ENCODE measurements around the gene NNT. TPM values are rescaled to one million over a fixed set of nuclear protein-coding genes. Genes with fewer than 3 reads are reported as not detected.

The NNT gene
- total and polyA plus RNA-seq, 9 of the 15 experiments (the other 6 are each of a cell fraction or from before 2014, with no cell fraction given), result 21.9 to 68.6 (median 42.2) TPM

DNA sequence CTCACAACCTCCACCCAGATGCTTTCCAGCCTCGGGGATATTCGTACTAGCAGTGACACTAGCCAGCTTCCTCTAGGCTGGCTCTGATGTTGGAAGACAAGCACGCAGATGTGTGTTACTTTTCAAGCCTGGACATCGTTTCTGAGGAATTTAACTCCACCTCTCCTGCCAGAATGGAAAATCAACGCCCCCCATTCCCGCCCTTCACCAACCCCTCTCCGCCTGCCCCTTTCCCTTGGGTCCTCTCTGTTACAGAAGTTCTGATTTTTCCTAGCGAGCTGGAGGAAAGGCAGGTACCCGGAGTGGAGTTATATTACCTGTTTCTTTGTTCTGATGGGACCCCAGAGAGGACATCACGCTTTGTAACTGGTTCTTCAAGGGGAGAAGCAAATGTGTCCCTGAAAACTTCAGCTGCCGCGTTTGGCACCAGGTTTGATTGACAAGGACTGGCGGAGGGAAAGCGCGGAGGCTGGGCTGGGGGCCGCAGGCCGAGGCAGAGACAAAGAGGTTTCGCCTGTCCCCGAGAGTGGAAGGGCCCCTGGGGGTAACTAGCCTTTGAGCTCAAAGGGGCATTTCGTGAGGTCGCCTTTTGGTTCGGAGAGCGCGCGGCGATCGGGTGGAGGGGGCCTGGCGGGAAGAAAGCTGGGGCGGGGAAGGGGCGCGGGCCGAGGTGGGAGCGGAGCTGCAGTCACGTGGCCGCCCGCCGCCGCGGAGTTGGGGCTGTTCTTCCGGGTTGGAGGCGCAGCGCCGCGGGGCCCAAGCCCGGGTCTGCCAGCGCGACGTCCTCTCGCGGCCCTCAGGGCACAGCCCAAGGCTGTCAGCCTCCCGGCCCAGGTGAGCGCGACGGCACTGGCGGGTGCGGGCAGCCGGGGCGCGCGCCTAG is at the start of gene NNT (continued):
- TF ChIP-seq ZNF133 (CRISPR knock-in tag; IDR thresholded peaks at IDR 0.05), result no peak
- TF ChIP-seq, protein P1, sequence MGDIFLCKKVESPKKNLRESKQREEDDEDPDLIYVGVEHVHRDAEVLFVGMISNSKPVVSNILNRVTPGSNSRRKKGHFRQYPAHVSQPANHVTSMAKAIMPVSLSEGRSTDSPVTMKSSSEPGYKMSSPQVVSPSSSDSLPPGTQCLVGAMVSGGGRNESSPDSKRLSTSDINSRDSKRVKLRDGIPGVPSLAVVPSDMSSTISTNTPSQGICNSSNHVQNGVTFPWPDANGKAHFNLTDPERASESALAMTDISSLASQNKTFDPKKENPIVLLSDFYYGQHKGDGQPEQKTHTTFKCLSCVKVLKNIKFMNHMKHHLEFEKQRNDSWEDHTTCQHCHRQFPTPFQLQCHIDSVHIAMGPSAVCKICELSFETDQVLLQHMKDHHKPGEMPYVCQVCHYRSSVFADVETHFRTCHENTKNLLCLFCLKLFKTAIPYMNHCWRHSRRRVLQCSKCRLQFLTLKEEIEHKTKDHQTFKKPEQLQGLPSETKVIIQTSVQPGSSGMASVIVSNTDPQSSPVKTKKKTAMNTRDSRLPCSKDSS (IDR thresholded peaks at IDR 0.05; ENCODE audit: low read depth, partially characterized antibody), result no peak
- TF ChIP-seq, protein P2, sequence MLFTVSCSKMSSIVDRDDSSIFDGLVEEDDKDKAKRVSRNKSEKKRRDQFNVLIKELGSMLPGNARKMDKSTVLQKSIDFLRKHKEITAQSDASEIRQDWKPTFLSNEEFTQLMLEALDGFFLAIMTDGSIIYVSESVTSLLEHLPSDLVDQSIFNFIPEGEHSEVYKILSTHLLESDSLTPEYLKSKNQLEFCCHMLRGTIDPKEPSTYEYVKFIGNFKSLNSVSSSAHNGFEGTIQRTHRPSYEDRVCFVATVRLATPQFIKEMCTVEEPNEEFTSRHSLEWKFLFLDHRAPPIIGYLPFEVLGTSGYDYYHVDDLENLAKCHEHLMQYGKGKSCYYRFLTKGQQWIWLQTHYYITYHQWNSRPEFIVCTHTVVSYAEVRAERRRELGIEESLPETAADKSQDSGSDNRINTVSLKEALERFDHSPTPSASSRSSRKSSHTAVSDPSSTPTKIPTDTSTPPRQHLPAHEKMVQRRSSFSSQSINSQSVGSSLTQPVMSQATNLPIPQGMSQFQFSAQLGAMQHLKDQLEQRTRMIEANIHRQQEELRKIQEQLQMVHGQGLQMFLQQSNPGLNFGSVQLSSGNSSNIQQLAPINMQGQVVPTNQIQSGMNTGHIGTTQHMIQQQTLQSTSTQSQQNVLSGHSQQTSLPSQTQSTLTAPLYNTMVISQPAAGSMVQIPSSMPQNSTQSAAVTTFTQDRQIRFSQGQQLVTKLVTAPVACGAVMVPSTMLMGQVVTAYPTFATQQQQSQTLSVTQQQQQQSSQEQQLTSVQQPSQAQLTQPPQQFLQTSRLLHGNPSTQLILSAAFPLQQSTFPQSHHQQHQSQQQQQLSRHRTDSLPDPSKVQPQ (CRISPR knock-in tag; IDR thresholded peaks at IDR 0.05; ENCODE audit: borderline replicate concordance), result no peak
- TF ChIP-seq ZBTB1 (CRISPR knock-in tag; IDR thresholded peaks at IDR 0.05; ENCODE audit: borderline replicate concordance, low read depth), result peak; percentile 35
- peak; percentile 12; the same call in 1 of the 2 replicates for TF ChIP-seq MTA3 (IDR thresholded peaks at IDR 0.05; ENCODE audit: borderline replicate concordance)
- TF ChIP-seq FOS (IDR thresholded peaks at IDR 0.05; ENCODE audit: extremely low read depth, insufficient read length), result no peak
- TF ChIP-seq GABPA (tag; conservative IDR thresholded peaks at IDR 0.05; ENCODE audit: low read depth), result peak; percentile 72
- TF ChIP-seq, protein P3, sequence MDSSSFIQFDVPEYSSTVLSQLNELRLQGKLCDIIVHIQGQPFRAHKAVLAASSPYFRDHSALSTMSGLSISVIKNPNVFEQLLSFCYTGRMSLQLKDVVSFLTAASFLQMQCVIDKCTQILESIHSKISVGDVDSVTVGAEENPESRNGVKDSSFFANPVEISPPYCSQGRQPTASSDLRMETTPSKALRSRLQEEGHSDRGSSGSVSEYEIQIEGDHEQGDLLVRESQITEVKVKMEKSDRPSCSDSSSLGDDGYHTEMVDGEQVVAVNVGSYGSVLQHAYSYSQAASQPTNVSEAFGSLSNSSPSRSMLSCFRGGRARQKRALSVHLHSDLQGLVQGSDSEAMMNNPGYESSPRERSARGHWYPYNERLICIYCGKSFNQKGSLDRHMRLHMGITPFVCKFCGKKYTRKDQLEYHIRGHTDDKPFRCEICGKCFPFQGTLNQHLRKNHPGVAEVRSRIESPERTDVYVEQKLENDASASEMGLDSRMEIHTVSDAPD (CRISPR knock-in tag; IDR thresholded peaks at IDR 0.05), result no peak
- no peak for TF ChIP-seq ZNF212 (CRISPR knock-in tag; IDR thresholded peaks at IDR 0.05)
- TF ChIP-seq GATAD2A (IDR thresholded peaks at IDR 0.05), result 0 out of 2 replicates have a peak, but pooled peaks have one; percentile 39
- TF ChIP-seq, protein P4, sequence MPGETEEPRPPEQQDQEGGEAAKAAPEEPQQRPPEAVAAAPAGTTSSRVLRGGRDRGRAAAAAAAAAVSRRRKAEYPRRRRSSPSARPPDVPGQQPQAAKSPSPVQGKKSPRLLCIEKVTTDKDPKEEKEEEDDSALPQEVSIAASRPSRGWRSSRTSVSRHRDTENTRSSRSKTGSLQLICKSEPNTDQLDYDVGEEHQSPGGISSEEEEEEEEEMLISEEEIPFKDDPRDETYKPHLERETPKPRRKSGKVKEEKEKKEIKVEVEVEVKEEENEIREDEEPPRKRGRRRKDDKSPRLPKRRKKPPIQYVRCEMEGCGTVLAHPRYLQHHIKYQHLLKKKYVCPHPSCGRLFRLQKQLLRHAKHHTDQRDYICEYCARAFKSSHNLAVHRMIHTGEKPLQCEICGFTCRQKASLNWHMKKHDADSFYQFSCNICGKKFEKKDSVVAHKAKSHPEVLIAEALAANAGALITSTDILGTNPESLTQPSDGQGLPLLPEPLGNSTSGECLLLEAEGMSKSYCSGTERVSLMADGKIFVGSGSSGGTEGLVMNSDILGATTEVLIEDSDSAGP (CRISPR knock-in tag; IDR thresholded peaks at IDR 0.05), result no peak
- TF ChIP-seq, protein P5, sequence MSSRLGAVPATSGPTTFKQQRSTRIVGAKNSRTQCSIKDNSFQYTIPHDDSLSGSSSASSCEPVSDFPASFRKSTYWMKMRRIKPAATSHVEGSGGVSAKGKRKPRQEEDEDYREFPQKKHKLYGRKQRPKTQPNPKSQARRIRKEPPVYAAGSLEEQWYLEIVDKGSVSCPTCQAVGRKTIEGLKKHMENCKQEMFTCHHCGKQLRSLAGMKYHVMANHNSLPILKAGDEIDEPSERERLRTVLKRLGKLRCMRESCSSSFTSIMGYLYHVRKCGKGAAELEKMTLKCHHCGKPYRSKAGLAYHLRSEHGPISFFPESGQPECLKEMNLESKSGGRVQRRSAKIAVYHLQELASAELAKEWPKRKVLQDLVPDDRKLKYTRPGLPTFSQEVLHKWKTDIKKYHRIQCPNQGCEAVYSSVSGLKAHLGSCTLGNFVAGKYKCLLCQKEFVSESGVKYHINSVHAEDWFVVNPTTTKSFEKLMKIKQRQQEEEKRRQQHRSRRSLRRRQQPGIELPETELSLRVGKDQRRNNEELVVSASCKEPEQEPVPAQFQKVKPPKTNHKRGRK (tag; IDR thresholded peaks at IDR 0.05), result no peak
- no peak for TF ChIP-seq SLC30A9 (CRISPR knock-in tag; IDR thresholded peaks at IDR 0.05)
- no peak for TF ChIP-seq ZNF75A (CRISPR knock-in tag; IDR thresholded peaks at IDR 0.05)
- TF ChIP-seq ZNF707 (CRISPR knock-in tag; conservative IDR thresholded peaks at IDR 0.05), result no peak
- peak; percentile 55 for TF ChIP-seq MEIS2 (IDR thresholded peaks at IDR 0.05; ENCODE audit: partially characterized antibody)
- no peak for TF ChIP-seq MTF1 (CRISPR knock-in tag; IDR thresholded peaks at IDR 0.05; ENCODE audit: borderline replicate concordance)
- TF ChIP-seq RBM15 (IDR thresholded peaks at IDR 0.05; ENCODE audit: insufficient read depth, low read length), result no peak

Measured in K562 (cell line).